Osteocyte (in vitro differentiated cells): ENCODE measurements around the gene POU6F2. TPM values are rescaled to one million over a fixed set of nuclear protein-coding genes. Genes with fewer than 3 reads are reported as not detected.
A peak's percentile ranks its signal among the peaks of the same experiment; 100 is the strongest.

Experiments used
- DNase-seq: peaks from one replicate; pipeline ENCODE4 v3.0.0; 2021; ENCODE audit warnings: mixed read lengths; ENCODE audit not compliant: unreplicated experiment; ENCODE audit errors: extremely low spot score
- H3K27ac Mint-ChIP-seq: one replicate; pipeline ENCODE4 v1.8.0; 2021; ENCODE audit warnings: mild to moderate bottlenecking, mixed read lengths; ENCODE audit not compliant: unreplicated experiment
- H3K27me3 Mint-ChIP-seq: one replicate; pipeline ENCODE4 v1.8.0; 2021; ENCODE audit warnings: mixed read lengths; ENCODE audit not compliant: unreplicated experiment
- H3K36me3 Mint-ChIP-seq: one replicate; pipeline ENCODE4 v1.8.0; 2021; ENCODE audit warnings: mixed read lengths; ENCODE audit not compliant: unreplicated experiment
- H3K4me1 Mint-ChIP-seq: one replicate; pipeline ENCODE4 v1.8.0; 2021; ENCODE audit warnings: mixed read lengths; ENCODE audit not compliant: unreplicated experiment
- H3K4me3 Mint-ChIP-seq: one replicate; pipeline ENCODE4 v1.8.0; 2021; ENCODE audit warnings: mild to moderate bottlenecking, moderate library complexity, mixed read lengths; ENCODE audit not compliant: unreplicated experiment
- H3K9me3 Mint-ChIP-seq: one replicate; pipeline ENCODE4 v1.8.0; 2021; ENCODE audit warnings: mixed read lengths; ENCODE audit not compliant: unreplicated experiment
- total RNA-seq: library from RNA; stranded (reverse); gene quantifications from 2 replicates; pipeline ENCODE4 v1.2.1, GENCODE V29; 2021
- TF ChIP-seq, protein P1 (sequence below): fragments of 200-600 bp; sonication (generic); IDR thresholded peaks from 2 replicates; pipeline ENCODE4 v1.5.0; 2021; ENCODE audit warnings: antibody characterized with exemption, mild to moderate bottlenecking, moderate library complexity

Gene POU6F2
- total RNA-seq, 1 donor from 2014 or later: 0.78 TPM

DNA sequence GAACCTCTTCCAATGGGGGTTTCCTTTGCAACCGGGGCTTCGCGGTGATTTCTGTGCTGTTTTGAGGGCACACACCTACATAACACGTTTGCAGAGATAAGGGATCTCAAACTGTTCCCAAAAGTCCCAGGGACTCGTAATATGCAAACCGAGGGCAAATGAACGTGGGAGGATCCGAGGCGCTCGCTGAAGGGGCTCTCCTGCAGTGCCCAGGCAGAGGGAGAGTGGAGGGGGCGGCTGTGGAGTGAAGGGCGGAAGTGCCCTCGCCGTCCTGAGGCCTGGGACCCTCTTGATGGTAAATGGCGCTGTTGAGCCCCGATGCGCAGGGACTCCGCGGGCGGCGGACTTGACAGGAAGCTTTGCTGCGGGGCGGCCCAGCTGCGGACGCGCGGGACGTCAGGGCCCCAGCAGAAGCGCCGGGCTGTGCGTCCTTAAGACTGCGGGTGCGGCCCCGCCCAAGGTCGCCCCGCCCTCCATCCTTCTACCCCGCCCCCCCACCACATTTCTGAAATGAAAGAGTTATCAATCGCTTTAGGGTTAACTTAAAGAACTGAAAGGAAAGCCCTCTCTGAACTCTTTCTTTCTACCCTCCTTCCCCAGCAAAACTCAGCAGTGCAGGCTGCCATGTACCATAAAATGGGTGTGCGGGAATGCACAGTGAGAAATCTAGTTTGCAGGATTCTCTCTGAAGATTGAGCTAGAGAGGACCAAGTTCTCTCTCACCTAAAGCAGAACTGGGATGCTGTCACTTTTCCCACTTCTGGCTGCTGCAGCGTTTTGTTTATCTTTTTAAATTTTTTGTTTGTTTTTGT is 436.7 kb downstream of the POU6F2 start:
- H3K4me1 Mint-ChIP-seq: no peaks in the 10 kb centered on the region
- H3K36me3 Mint-ChIP-seq: no peaks in the 10 kb centered on the region
- H3K9me3 Mint-ChIP-seq: no peaks in the 10 kb centered on the region
- peak overlapping the region; percentile 83 for H3K4me3 Mint-ChIP-seq
- peak overlapping the region; percentile 25 for H3K27ac Mint-ChIP-seq
- TF ChIP-seq, protein P1, sequence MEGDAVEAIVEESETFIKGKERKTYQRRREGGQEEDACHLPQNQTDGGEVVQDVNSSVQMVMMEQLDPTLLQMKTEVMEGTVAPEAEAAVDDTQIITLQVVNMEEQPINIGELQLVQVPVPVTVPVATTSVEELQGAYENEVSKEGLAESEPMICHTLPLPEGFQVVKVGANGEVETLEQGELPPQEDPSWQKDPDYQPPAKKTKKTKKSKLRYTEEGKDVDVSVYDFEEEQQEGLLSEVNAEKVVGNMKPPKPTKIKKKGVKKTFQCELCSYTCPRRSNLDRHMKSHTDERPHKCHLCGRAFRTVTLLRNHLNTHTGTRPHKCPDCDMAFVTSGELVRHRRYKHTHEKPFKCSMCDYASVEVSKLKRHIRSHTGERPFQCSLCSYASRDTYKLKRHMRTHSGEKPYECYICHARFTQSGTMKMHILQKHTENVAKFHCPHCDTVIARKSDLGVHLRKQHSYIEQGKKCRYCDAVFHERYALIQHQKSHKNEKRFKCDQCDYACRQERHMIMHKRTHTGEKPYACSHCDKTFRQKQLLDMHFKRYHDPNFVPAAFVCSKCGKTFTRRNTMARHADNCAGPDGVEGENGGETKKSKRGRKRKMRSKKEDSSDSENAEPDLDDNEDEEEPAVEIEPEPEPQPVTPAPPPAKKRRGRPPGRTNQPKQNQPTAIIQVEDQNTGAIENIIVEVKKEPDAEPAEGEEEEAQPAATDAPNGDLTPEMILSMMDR: peak; percentile 31
- no peak for DNase-seq
- peaks cover 3% of the 10 kb centered on the region for H3K27me3 Mint-ChIP-seq

DNA sequence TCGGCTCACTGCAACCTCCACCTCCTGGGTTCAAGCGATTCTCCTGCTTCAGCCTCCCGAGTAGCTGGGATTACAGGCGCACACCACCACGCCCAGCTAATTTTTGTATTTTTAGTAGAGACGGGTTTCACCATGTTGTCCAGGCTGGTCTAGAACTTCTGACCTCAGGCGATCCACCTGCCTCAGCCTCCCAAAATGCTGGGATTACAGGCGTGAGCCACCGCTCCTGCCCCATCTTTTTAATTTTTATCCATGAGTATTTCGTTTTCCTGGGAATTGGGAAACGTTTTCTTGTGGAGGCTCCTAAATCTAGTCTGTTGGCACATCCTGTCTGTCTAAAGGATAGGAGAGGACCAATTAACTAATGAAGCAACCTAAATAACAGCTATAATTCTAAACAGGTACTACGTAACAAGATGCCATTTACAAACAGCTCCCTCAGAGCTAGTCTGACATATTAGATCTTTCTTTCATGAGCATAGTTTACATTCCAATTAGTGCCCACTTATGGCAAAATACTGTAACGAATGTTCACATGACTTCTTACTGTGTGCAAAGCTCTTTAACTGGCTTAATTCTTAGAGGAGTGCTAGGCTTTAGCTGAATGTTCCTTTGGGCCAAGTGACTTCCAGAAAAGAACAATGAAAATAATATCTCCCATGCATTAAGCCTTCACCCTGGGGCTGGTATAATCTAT is 437.5 kb downstream of the POU6F2 start:
- DNase-seq: no peak
- TF ChIP-seq, protein P1: no peak
- no peaks in the 10 kb centered on the region for H3K4me1 Mint-ChIP-seq
- peaks cover 7% of the 10 kb centered on the region for H3K27me3 Mint-ChIP-seq
- H3K4me3 Mint-ChIP-seq: peak overlapping the region; percentile 83
- no peaks in the 10 kb centered on the region for H3K9me3 Mint-ChIP-seq
- no peaks in the 10 kb centered on the region for H3K36me3 Mint-ChIP-seq
- H3K27ac Mint-ChIP-seq: no peak overlapping the region

DNA sequence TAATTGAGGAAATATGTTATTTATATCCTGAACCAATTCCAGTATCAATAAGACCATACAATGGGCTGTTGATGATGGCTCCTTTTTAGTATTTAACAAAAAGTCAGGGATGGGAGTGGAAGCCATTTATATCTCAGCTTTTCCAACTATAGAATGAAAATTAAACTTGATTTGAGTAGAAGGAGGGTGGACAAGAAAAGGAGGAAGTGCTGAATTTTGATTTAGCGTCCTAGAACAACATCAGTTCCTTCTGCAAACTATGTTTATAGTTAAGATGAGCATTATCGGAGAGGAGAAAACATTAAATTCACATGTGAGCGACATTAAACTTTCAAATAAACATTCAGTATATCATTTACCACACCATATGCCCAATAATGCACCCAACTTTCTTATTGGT is 439.2 kb downstream of the POU6F2 start:
- DNase-seq: no peak
- no peaks in the 10 kb centered on the region for H3K9me3 Mint-ChIP-seq
- TF ChIP-seq, protein P1: no peak
- H3K4me1 Mint-ChIP-seq: no peaks in the 10 kb centered on the region
- no peak overlapping the region for H3K4me3 Mint-ChIP-seq
- H3K27ac Mint-ChIP-seq: no peak overlapping the region
- no peaks in the 10 kb centered on the region for H3K36me3 Mint-ChIP-seq
- H3K27me3 Mint-ChIP-seq: peaks cover 16% of the 10 kb centered on the region

DNA sequence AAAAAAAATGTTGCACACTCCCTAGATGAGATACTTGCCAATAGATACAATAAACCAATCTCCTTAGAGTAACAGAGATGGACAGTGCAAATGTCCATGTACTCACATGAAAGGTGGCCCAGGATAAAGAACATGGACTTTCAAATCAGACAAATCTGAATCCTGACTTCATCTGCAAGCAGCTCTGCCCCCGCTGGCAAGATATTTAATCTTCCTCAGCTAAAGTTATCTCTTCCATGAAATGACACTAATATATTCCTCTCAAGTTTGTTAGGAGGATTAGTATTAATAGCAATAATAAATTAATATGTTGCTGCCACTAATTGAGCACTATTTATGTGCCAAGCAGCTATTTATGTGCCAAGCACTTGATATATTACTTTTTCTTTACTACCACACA is 439.9 kb downstream of the POU6F2 start:
- H3K27me3 Mint-ChIP-seq: peaks cover 18% of the 10 kb centered on the region
- no peak overlapping the region for H3K27ac Mint-ChIP-seq
- DNase-seq: no peak
- no peaks in the 10 kb centered on the region for H3K36me3 Mint-ChIP-seq
- no peaks in the 10 kb centered on the region for H3K4me1 Mint-ChIP-seq
- H3K9me3 Mint-ChIP-seq: no peaks in the 10 kb centered on the region
- no peak overlapping the region for H3K4me3 Mint-ChIP-seq
- TF ChIP-seq, protein P1: peak; percentile 20

DNA sequence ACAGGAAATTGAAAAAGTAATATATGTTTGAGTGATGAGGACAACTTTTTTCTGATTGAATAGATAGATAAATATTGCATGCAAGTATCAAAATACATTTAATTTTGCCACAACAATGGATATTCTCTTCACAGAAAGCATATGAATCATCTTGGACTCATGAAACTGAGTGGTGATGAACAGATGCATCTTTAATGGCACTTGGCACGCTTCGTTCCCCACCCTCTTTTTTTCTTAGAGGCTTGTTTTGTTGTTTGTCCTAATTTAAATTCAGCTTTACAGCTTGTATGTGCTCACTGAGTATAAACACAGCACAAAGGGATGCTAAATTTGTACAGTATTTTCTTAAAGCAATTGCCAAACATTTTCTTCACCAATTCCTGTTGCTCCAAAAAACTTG is 443.5 kb downstream of the POU6F2 start:
- Mint-ChIP-seq H3K27ac (no peak overlapping the region), H3K27me3 (peaks cover 15% of the 10 kb centered on the region), H3K4me1 (no peaks in the 10 kb centered on the region), H3K4me3 (no peak overlapping the region), H3K9me3 (no peaks in the 10 kb centered on the region), H3K36me3 (no peaks in the 10 kb centered on the region)
- TF ChIP-seq, protein P1: no peak
- no peak for DNase-seq
